HepG2 (cell line): ENCODE results near the gene IL32. TPM values are rescaled to one million over a fixed set of nuclear protein-coding genes. Genes with fewer than 3 reads are reported as not detected.

ENCODE experiments used
- ERF ChIP-seq: IDR thresholded peaks from 2 replicates; pipeline ENCODE4 v1.6.1; 2018; ENCODE audit warnings: missing biosample characterization, missing genetic modification reagents
- FOSL2 ChIP-seq: sonication (generic); formaldehyde crosslinking; IDR thresholded peaks from 2 replicates; pipeline ENCODE4 v1.4.0; 2020; ENCODE audit warnings: missing genetic modification reagents
- GATAD2A ChIP-seq: IDR thresholded peaks from 2 replicates; pipeline ENCODE4 v1.6.1; 2016
- HNF4A ChIP-seq: sonication (generic); formaldehyde crosslinking; IDR thresholded peaks from 2 replicates; pipeline ENCODE4 v1.4.0; 2020; ENCODE audit warnings: missing genetic modification reagents
- MAF1 ChIP-seq: sonication (generic); formaldehyde crosslinking; IDR thresholded peaks from 2 replicates; pipeline ENCODE4 v1.5.0; 2020; ENCODE audit warnings: missing genetic modification reagents, borderline replicate concordance
- PCBP1 ChIP-seq: fragments of 200-400 bp; formaldehyde crosslinking; IDR thresholded peaks from 2 replicates; pipeline ENCODE4 v1.6.1; 2017; ENCODE audit warnings: mild to moderate bottlenecking, low read depth, low read length, borderline replicate concordance
- POLR2A ChIP-seq, 2 experiments: IDR thresholded peaks; 2 replicates each; pipeline ENCODE4 v1.6.1; 2011; ENCODE audit warnings: low read depth in 2 of 2, low read length in 2 of 2, mild to moderate bottlenecking in 1 of 2, moderate library complexity in 1 of 2; ENCODE audit not compliant: insufficient read depth in 1 of 2
- POLR2AphosphoS2 ChIP-seq: IDR thresholded peaks from 2 replicates; pipeline ENCODE4 v1.6.1; 2011; ENCODE audit warnings: low read depth, low read length, improper control_type of control experiment
- SAP130 ChIP-seq: IDR thresholded peaks from 2 replicates; pipeline ENCODE4 v1.6.1; 2016; ENCODE audit warnings: low read depth
- SMAD3 ChIP-seq: sonication (generic); formaldehyde crosslinking; IDR thresholded peaks from 2 replicates; pipeline ENCODE4 v1.4.0; 2020; ENCODE audit warnings: missing genetic modification reagents
- TBX2 ChIP-seq: sonication (generic); formaldehyde crosslinking; IDR thresholded peaks from 2 replicates; pipeline ENCODE4 v1.5.0; 2020; ENCODE audit warnings: missing genetic modification reagents, mild to moderate bottlenecking, borderline replicate concordance
- ZBTB20 ChIP-seq: sonication (generic); formaldehyde crosslinking; IDR thresholded peaks from 2 replicates; pipeline ENCODE4 v1.8.1; 2023; ENCODE audit warnings: missing genetic modification reagents, low read depth, mild to moderate bottlenecking, borderline replicate concordance
- ZBTB37 ChIP-seq: sonication (generic); formaldehyde crosslinking; IDR thresholded peaks from 2 replicates; pipeline ENCODE4 v1.4.0; 2020; ENCODE audit warnings: mild to moderate bottlenecking, missing genetic modification reagents
- ZFP36L1 ChIP-seq: sonication (generic); formaldehyde crosslinking; IDR thresholded peaks from 2 replicates; pipeline ENCODE4 v1.8.0; 2022; ENCODE audit warnings: mild to moderate bottlenecking, missing genetic modification reagents, moderate library complexity
- ZNF230 ChIP-seq: sonication (generic); formaldehyde crosslinking; IDR thresholded peaks from 2 replicates; pipeline ENCODE4 v1.4.0; 2020; ENCODE audit warnings: mild to moderate bottlenecking, missing genetic modification reagents
- ZNF263 ChIP-seq: sonication (generic); formaldehyde crosslinking; IDR thresholded peaks from 2 replicates; pipeline ENCODE4 v1.4.0; 2020; ENCODE audit warnings: missing genetic modification reagents
- ZNF496 ChIP-seq: sonication (generic); formaldehyde crosslinking; IDR thresholded peaks from 2 replicates; pipeline ENCODE4 v1.8.1; 2023; ENCODE audit warnings: mild to moderate bottlenecking, moderate library complexity, missing genetic modification reagents; ENCODE audit not compliant: insufficient replicate concordance
- ZNF569 ChIP-seq: sonication (generic); formaldehyde crosslinking; IDR thresholded peaks from 2 replicates; pipeline ENCODE4 v1.5.0; 2020; ENCODE audit warnings: mild to moderate bottlenecking, missing genetic modification reagents, moderate library complexity, borderline replicate concordance
- ZNF614 ChIP-seq: IDR thresholded peaks from 2 replicates; pipeline ENCODE4 v1.6.1; 2018; ENCODE audit warnings: missing biosample characterization, missing genetic modification reagents, inconsistent platforms, borderline replicate concordance
- ZNF687 ChIP-seq: sonication (generic); formaldehyde crosslinking; IDR thresholded peaks from 2 replicates; pipeline ENCODE4 v1.5.1; 2020; ENCODE audit warnings: mild to moderate bottlenecking, missing genetic modification reagents, moderate library complexity
- ZNF75D ChIP-seq: sonication (generic); formaldehyde crosslinking; IDR thresholded peaks from 2 replicates; pipeline ENCODE4 v1.8.1; 2023; ENCODE audit warnings: missing genetic modification reagents, mild to moderate bottlenecking, borderline replicate concordance
- ZNF768 ChIP-seq: sonication (generic); formaldehyde crosslinking; IDR thresholded peaks from 2 replicates; pipeline ENCODE4 v1.4.0; 2020; ENCODE audit warnings: missing genetic modification reagents
- ZNF792 ChIP-seq: IDR thresholded peaks from 2 replicates; pipeline ENCODE4 v1.6.1; 2016
- polyA plus RNA-seq, 8 experiments: library from polyadenylated mRNA; depleted of rRNA in 3 of 8; stranded (reverse) in 7 of 8; unstranded in 1 of 8; fragments of >200 nt; fragmentation: Illumina TruSeq in 4 of 8; extraction: Trizol in 4 of 8; gene quantifications; 2 replicates each; pipeline versions ENCODE4 v1.2.1 to v1.2.3, GENCODE V29; 2011 to 2016; ENCODE audit warnings: low read depth in 4 of 8, missing spikeins in 1 of 8, mixed read lengths in 1 of 8; ENCODE audit not compliant: insufficient read depth in 1 of 8
- total RNA-seq, 5 experiments: library from RNA; depleted of rRNA; stranded (reverse); fragments of >200 nt; fragmentation: Illumina TruSeq; extraction: Trizol; gene quantifications; 2 replicates each; pipeline ENCODE4 v1.2.3, GENCODE V29; 2016; ENCODE audit warnings: low read depth in 1 of 5
- TF ChIP-seq, protein P1 (sequence below): sonication (generic); formaldehyde crosslinking; IDR thresholded peaks from 2 replicates; pipeline ENCODE4 v1.4.0; 2020; ENCODE audit warnings: missing genetic modification reagents

The IL32 gene
- total and polyA plus RNA-seq, 2 of the 13 experiments (the other 11 are each of a cell fraction or from before 2014, with no cell fraction given) = 115 to 165 TPM

DNA sequence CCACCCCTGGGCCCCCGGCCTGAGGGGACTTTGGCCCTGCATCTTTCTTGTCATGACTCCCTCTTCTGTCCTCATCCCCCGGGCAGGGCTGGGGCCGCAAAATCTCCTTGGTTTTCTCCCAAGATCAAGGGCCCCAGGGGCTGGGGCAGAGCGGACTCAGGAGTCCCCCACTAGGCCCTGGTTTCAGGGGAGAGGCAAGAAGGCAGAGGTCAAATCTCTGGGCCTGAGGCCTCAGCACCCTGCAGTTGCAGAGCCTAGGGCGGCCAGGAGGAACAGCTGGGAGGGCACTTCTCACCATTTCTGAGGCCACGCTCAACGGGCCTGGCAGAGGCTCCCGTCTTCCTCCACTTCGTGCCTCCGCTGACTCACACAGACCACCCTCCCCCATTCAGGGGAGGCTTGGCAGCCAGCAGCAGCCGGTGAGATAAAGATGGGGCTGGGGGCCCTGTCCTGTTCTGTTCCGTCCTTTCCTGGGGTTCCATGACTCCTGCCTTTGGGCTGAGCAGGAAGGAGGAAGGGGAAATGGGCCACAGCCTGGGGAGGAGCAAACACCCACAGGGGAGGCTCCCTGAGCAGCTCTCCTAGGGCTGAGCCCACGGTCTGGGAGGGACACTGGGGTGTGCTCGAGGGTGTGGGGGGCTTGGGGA is 21.3 kb downstream of the IL32 start (continued):
- peak; percentile 90 for TF ChIP-seq HNF4A (CRISPR knock-in tag)
- TF ChIP-seq ZNF569 (CRISPR knock-in tag) = no peak
- no peak for TF ChIP-seq PCBP1
- no peak for TF ChIP-seq ZNF75D (CRISPR knock-in tag)
- peak; percentile 37 for TF ChIP-seq ZNF768 (CRISPR knock-in tag)
- no peak for TF ChIP-seq ZNF792 (CRISPR knock-in tag)
- 0 out of 2 replicates have a peak, but pooled peaks have one; percentile 28 for TF ChIP-seq SMAD3 (CRISPR knock-in tag)
- peak; percentile 17; the same call in 1 of the 2 replicates for TF ChIP-seq ZNF263 (CRISPR knock-in tag)
- TF ChIP-seq ZNF687 (CRISPR knock-in tag) = peak; percentile 76
- TF ChIP-seq FOSL2 (CRISPR knock-in tag) = peak; percentile 8; the same call in 1 of the 2 replicates
- peak; percentile 11; the same call in 1 of the 2 replicates for TF ChIP-seq ERF (CRISPR knock-in tag)
- no peak for TF ChIP-seq ZBTB37 (CRISPR knock-in tag)
- TF ChIP-seq ZNF614 (CRISPR knock-in tag) = 0 out of 2 replicates have a peak, but pooled peaks have one; percentile 18
- TF ChIP-seq POLR2AphosphoS2 = no peak
- peak; percentile 69 for TF ChIP-seq SAP130 (CRISPR knock-in tag)
- no peak for TF ChIP-seq MAF1
- TF ChIP-seq, protein P1, sequence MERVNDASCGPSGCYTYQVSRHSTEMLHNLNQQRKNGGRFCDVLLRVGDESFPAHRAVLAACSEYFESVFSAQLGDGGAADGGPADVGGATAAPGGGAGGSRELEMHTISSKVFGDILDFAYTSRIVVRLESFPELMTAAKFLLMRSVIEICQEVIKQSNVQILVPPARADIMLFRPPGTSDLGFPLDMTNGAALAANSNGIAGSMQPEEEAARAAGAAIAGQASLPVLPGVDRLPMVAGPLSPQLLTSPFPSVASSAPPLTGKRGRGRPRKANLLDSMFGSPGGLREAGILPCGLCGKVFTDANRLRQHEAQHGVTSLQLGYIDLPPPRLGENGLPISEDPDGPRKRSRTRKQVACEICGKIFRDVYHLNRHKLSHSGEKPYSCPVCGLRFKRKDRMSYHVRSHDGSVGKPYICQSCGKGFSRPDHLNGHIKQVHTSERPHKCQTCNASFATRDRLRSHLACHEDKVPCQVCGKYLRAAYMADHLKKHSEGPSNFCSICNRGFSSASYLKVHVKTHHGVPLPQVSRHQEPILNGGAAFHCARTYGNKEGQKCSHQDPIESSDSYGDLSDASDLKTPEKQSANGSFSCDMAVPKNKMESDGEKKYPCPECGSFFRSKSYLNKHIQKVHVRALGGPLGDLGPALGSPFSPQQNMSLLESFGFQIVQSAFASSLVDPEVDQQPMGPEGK (CRISPR knock-in tag) = peak; percentile 83
- TF ChIP-seq TBX2 (CRISPR knock-in tag) = 0 out of 2 replicates have a peak, but pooled peaks have one; percentile 18
- TF ChIP-seq ZNF496 = no peak
- TF ChIP-seq ZNF230 (CRISPR knock-in tag) = 0 out of 2 replicates have a peak, but pooled peaks have one; percentile 50
- TF ChIP-seq GATAD2A (CRISPR knock-in tag) = peak; percentile 72; the same call in 1 of the 2 replicates
- peak; percentile 28; the same call in 1 of the 2 replicates for TF ChIP-seq ZBTB20 (CRISPR knock-in tag)
- TF ChIP-seq ZFP36L1 (CRISPR knock-in tag) = 0 out of 2 replicates have a peak, but pooled peaks have one; percentile 19
- peak; percentile 13 to 14; a peak in 1 of 4 replicates for TF ChIP-seq POLR2A (IDR thresholded peaks at IDR 0.05; ENCODE audit: insufficient read depth in 1 of 2, low read depth in 2 of 2, low read length in 2 of 2)
